K562 (cell line): ENCODE results near the gene HNRNPA2B1. TPM values are rescaled to one million over a fixed set of nuclear protein-coding genes. Genes with fewer than 3 reads are reported as not detected.
A peak's percentile ranks its signal among the peaks of the same experiment; 100 is the strongest.

Experiments used
- ATAC-seq: fragments of 200-7000 bp; cut with Tn5 transposase; 3 replicates; pipeline ENCODE4 v1.9.1; 2020; ENCODE audit warnings: moderate library complexity
- BruUV-seq: library from RNA; stranded (reverse); fragments of 400-500 nt; replicated peaks from 2 replicates; lab custom pipeline; 2021; lab: Mats Ljungman, UMichigan
- CTCF ChIA-PET: fragments of 300-600 bp; formaldehyde crosslinking; extraction: SDS; loops from one replicate; lab custom pipeline; 2021; ENCODE audit warnings: low intra/inter-chr PET ratio; lab: Yijun Ruan, JAX
- POLR2A ChIA-PET: fragments of 300-600, 350-650 bp; sonication (Branson Sonifier 250); formaldehyde crosslinking; extraction: SDS; loops from one replicate; lab custom pipeline; 2021; ENCODE audit warnings: antibody characterized with exemption, inconsistent platforms; lab: Yijun Ruan, JAX
- DNase-seq, 4 experiments: peaks; one replicate each; pipeline versions ENCODE4 v3.0.0 to v3.0.0-alpha.2; 2011 to 2018; ENCODE audit warnings: low spot score in 3 of 4, mixed read lengths in 3 of 4; ENCODE audit errors: extremely low read depth in 1 of 4
- FAIRE-seq: peaks from 2 replicates; lab custom pipeline; 2011; peaks lifted over from hg19 to GRCh38; lab: Jason Lieb, UNC
- H2AFZ ChIP-seq: 2 replicates; pipeline ENCODE4 v1.6.0; 2011; ENCODE audit warnings: low read depth, low read length, control low read depth, inconsistent platforms
- H3K27ac ChIP-seq: fragments of 200-600 bp; 3 replicates; pipeline ENCODE4 v1.8.0; 2011; ENCODE audit warnings: low read depth, mild to moderate bottlenecking, control low read depth, inconsistent platforms, low read length, moderate library complexity, mixed read lengths; ENCODE audit errors: extremely low read depth
- H3K27me3 ChIP-seq, 2 experiments: fragments of 300-600 bp in 1 of 2; 2 replicates in 1 of 2; 3 replicates in 1 of 2; pipeline versions ENCODE4 v1.6.0 to v1.8.0; 2011; ENCODE audit warnings: inconsistent platforms in 2 of 2, low read length in 2 of 2, mild to moderate bottlenecking in 1 of 2, mixed read lengths in 1 of 2, moderate library complexity in 1 of 2; ENCODE audit not compliant: control insufficient read depth in 2 of 2, insufficient read depth in 2 of 2
- H3K36me3 ChIP-seq: fragments of 300-600 bp; 3 replicates; pipeline ENCODE4 v1.8.0; 2011; ENCODE audit warnings: mild to moderate bottlenecking, low read length, inconsistent platforms; ENCODE audit not compliant: control insufficient read depth, insufficient read depth
- H3K4me1 ChIP-seq, 2 experiments: fragments of 200-600 bp in 1 of 2; replicated peaks in 1 of 2; 2 replicates in 1 of 2; 3 replicates in 1 of 2; pipeline versions ENCODE4 v1.5.1 to v1.8.0; 2011; ENCODE audit warnings: inconsistent platforms in 2 of 2, low read length in 2 of 2, mild to moderate bottlenecking in 1 of 2, mixed read lengths in 1 of 2, moderate library complexity in 1 of 2; ENCODE audit not compliant: control insufficient read depth in 2 of 2, insufficient read depth in 2 of 2
- H3K4me2 ChIP-seq: 2 replicates; pipeline ENCODE4 v1.6.1; 2011; ENCODE audit warnings: low read length, control low read depth, inconsistent platforms, mixed read lengths; ENCODE audit not compliant: insufficient read depth
- H3K4me3 ChIP-seq: fragments of 200-600 bp; sonication (generic), shearing (Covaris generic); 2 replicates; pipeline ENCODE4 v1.5.1; 2016; ENCODE audit warnings: control low read depth, inconsistent platforms
- H3K79me2 ChIP-seq: fragments of 200-600 bp; 3 replicates; pipeline ENCODE4 v1.8.0; 2011; ENCODE audit warnings: low read length, inconsistent platforms; ENCODE audit not compliant: control insufficient read depth, insufficient read depth
- H3K9ac ChIP-seq, 2 experiments: 2 replicates each; pipeline versions ENCODE4 v1.6.0 to v1.6.1; 2011; ENCODE audit warnings: low read depth in 2 of 2, low read length in 2 of 2, control low read depth in 1 of 2, inconsistent platforms in 1 of 2, mild to moderate bottlenecking in 1 of 2, mixed read lengths in 1 of 2; ENCODE audit not compliant: insufficient read depth in 1 of 2
- H3K9me1 ChIP-seq: one replicate; pipeline ENCODE4 v1.6.0; 2011; ENCODE audit warnings: inconsistent platforms, mild to moderate bottlenecking, low read length, moderate library complexity; ENCODE audit not compliant: control insufficient read depth, insufficient read depth
- H3K9me3 ChIP-seq: replicated peaks from 2 replicates; pipeline ENCODE4 v1.5.1; 2011; ENCODE audit warnings: low read depth, low read length, inconsistent platforms; ENCODE audit not compliant: control insufficient read depth, insufficient read depth
- H4K20me1 ChIP-seq: replicated peaks from 2 replicates; pipeline ENCODE4 v1.6.1; 2011; ENCODE audit warnings: low read length, inconsistent platforms, mixed read lengths; ENCODE audit not compliant: control insufficient read depth, insufficient read depth
- CHD1 ChIP-seq: fragments of 200-600 bp; sonication (generic); IDR thresholded peaks from one replicate; pipeline ENCODE4 v1.6.1; 2012; ENCODE audit warnings: mild to moderate bottlenecking, moderate library complexity, low read length, inconsistent platforms
- HNRNPLL ChIP-seq: fragments of 200-400 bp; formaldehyde crosslinking; IDR thresholded peaks from 2 replicates; pipeline ENCODE4 v1.6.1; 2017; ENCODE audit warnings: low read length, low read depth, mild to moderate bottlenecking; ENCODE audit not compliant: poor library complexity, severe bottlenecking
- JUNB ChIP-seq: fragments of 450-650 bp; formaldehyde crosslinking; conservative IDR thresholded peaks from 2 replicates; pipeline ENCODE4 v1.4.0; 2020; ENCODE audit warnings: mild to moderate bottlenecking
- KAT7 ChIP-seq: sonication (generic); formaldehyde crosslinking; IDR thresholded peaks from 2 replicates; pipeline ENCODE4 v1.8.0; 2022; ENCODE audit warnings: missing genetic modification reagents, mild to moderate bottlenecking, borderline replicate concordance
- TCFL5 ChIP-seq: fragments of 250-450 bp; sonication (Bioruptor Pico); conservative IDR thresholded peaks from 2 replicates; pipeline ENCODE4 v1.6.1; 2021; ENCODE audit warnings: mild to moderate bottlenecking, moderate library complexity, matching md5 sums
- ZC3H4 ChIP-seq: sonication (generic); formaldehyde crosslinking; IDR thresholded peaks from 2 replicates; pipeline ENCODE4 v1.9.0; 2021; ENCODE audit warnings: missing genetic modification reagents, borderline replicate concordance
- ZFP30 ChIP-seq: fragments of 250-450 bp; sonication (Bioruptor Pico); IDR thresholded peaks from 2 replicates; pipeline ENCODE4 v1.8.0; 2022; ENCODE audit warnings: moderate library complexity, mild to moderate bottlenecking, inconsistent platforms, borderline replicate concordance
- WGBS: fragments of 100-300 bp; shearing (Covaris generic); methylation state at CpG from one replicate; pipeline ENCODE4 v1.1.6; 2016; ENCODE audit warnings: low coverage, mixed read lengths; ENCODE audit not compliant: insufficient coverage; ENCODE audit errors: missing lambda C conversion rate; 5-methylcytosine and 5-hydroxymethylcytosine counted together
- in situ Hi-C: fragments of 300-500 bp; cut with MboI; formaldehyde crosslinking; loops from 4 replicates; pipeline ENCODE4 v1.15.0; 2018; ENCODE audit warnings: inconsistent platforms, mixed read lengths
- intact Hi-C: fragments of 100-400 bp; cut with micrococcal nuclease; formaldehyde crosslinking; loops from 2 replicates; pipeline ENCODE4 v1.14.2; 2022
- polyA plus RNA-seq, 8 experiments: library from polyadenylated mRNA; depleted of rRNA in 4 of 8; stranded (reverse) in 5 of 8; unstranded in 3 of 8; fragments of >200 nt; fragmentation: Nextera tagmentation in 2 of 8; fragmentation: Illumina TruSeq in 1 of 8; extraction: Ambion mirVana in 2 of 8; extraction: Trizol in 1 of 8; gene quantifications; 2 replicates each; pipeline versions ENCODE4 v1.2.1 to v1.2.3, GENCODE V29; 2011 to 2014; ENCODE audit warnings: inconsistent platforms in 1 of 8, missing spikeins in 1 of 8
- total RNA-seq, 7 experiments: library from RNA; depleted of rRNA in 6 of 7; stranded (reverse); fragments of >200 nt in 6 of 7; fragmentation: Illumina TruSeq in 2 of 7; extraction: Trizol in 2 of 7; gene quantifications; 2 replicates each; pipeline versions ENCODE4 v1.2.1 to v1.2.3, GENCODE V29; 2011 to 2021; ENCODE audit warnings: low replicate concordance in 1 of 7
- TF ChIP-seq, protein P1 (sequence below): sonication (generic); IDR thresholded peaks from 2 replicates; pipeline ENCODE4 v1.6.1; 2016

The HNRNPA2B1 gene
- total and polyA plus RNA-seq, 9 of the 15 experiments (the other 6 are each of a cell fraction or from before 2014, with no cell fraction given), result 630 to 1,989 (median 865) TPM

- H4K20me1 ChIP-seq, result peaks cover 29% of the 10 kb centered on the region
- ATAC-seq, result no peak
- H3K9me3 ChIP-seq, result no peaks in the 10 kb centered on the region
- no peaks in the 10 kb centered on the region for H3K27me3 ChIP-seq
- CTCF ChIA-PET, result no interaction called here
- no peak overlapping the region for H2AFZ ChIP-seq
- BruUV-seq, result TSS peak; percentile 48
- intact Hi-C loops, result loop anchor here (5.0 to 10.0 kb wide), 3 partner anchors 111 to 308 kb away; no protein-coding TSS in a partner anchor
- H3K4me1 ChIP-seq, result peaks cover 0 to 10% of the 10 kb centered on the region in 2 experiments; a peak in 2 of 5 replicates
- TF ChIP-seq CHD1 (peak; percentile 13), ZC3H4 (no peak), JUNB (CRISPR knock-in tag) (no peak), ZFP30 (CRISPR knock-in tag) (no peak), HNRNPLL (peak; percentile 3), KAT7 (CRISPR knock-in tag) (no peak), TCFL5 (CRISPR knock-in tag) (no peak)
- TF ChIP-seq, protein P1, sequence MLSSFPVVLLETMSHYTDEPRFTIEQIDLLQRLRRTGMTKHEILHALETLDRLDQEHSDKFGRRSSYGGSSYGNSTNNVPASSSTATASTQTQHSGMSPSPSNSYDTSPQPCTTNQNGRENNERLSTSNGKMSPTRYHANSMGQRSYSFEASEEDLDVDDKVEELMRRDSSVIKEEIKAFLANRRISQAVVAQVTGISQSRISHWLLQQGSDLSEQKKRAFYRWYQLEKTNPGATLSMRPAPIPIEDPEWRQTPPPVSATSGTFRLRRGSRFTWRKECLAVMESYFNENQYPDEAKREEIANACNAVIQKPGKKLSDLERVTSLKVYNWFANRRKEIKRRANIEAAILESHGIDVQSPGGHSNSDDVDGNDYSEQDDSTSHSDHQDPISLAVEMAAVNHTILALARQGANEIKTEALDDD, result 0 out of 2 replicates have a peak, but pooled peaks have one; percentile 57
- TF ChIP-seq, all 486 proteins: peak for 3
- FAIRE-seq (no peak), DNase-seq (no peak)
- H3K4me2 ChIP-seq, result peak overlapping the region; percentile 82
- 0% methylated on average over 2 of the region's 2 CpGs for WGBS
- in situ Hi-C loops, result no loop called here
- peaks cover 71% of the 10 kb centered on the region for H3K36me3 ChIP-seq
- H3K9ac ChIP-seq, result peak overlapping the region; percentile 3 to 99; a peak in 3 of 4 replicates
- POLR2A ChIA-PET, result interaction anchor here (0.6 to 4.2 kb wide), 7 partner anchors 10 to 229 kb away, joined by 3 to 61 read pairs (median 3); no protein-coding TSS in a partner anchor
- H3K9me1 ChIP-seq, result peaks cover 5% of the 10 kb centered on the region
- H3K79me2 ChIP-seq, result peaks cover 93% of the 10 kb centered on the region
- peak overlapping the region; percentile 97 for H3K27ac ChIP-seq
- peak overlapping the region; percentile 76 for H3K4me3 ChIP-seq
These were observed 2.5 kb upstream of the HNRNPA2B1 start for GRCh38 chr7:26203016-26203415.
